AG08395 (cell line): ENCODE measurements around the gene BRINP1.

ENCODE experiments used
- DNase-seq: peaks from one replicate; pipeline ENCODE4 v3.0.0; 2012; ENCODE audit warnings: mixed read lengths, low spot score

BRINP1 gene

DNA sequence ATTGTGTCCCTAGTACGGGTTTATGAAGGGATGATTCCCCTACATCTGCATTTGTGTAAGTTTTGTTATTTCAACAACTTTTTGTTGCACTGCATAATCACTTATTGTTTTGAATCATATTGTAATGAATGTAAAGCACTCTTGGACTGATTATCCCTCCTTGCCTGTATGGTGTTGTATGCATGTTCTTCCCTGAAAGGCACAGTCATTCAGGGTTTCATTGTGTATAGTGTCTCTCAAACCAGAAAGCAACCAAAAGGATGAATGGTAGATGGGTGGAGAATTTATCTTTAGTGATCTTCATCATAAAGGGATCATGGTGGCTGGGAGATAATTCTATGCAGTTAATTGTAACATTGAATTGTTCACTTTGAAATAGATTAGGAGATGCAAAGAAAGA is 247.3 kb downstream of the BRINP1 start:
- DNase-seq: no peak

DNA sequence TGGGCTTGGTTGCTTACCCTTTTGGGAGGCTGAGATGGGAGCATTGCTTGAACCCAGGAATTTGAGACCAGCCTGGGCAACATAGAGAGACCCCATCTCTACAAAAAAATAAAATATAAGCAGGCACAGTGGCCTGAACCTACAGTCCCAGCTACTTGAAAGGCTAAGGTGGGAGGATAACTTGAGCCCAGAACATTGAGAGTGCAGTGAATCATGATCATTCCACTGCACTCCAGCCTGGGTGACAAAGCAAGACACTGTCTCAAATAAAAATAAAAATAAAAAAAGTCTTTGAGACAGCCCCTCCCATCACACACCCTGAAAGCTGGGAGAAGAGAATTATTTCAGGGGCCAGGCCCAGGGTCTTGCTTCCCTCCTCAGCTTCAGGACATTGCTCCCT is 251.8 kb downstream of the BRINP1 start:
- DNase-seq: no peak
